Measurements from ENCODE around the gene MT1E. TPM values are rescaled to one million over a fixed set of nuclear protein-coding genes. Genes with fewer than 3 reads are reported as not detected.
"Not testable (repeated sequence)": the region's sequence is repeated elsewhere in the genome, so short reads cannot be mapped to it uniquely, and the experiment has no call there.

MT1E gene
- total RNA-seq, 1 experiment from 2014 or later: 383 TPM

- Histone ChIP-seq H4K20me1 (ENCODE audit: insufficient read depth) (no peaks in the 10 kb centered on the region), H3K9ac (ENCODE audit: low read length) (no peak overlapping the region), H3K9me2 (ENCODE audit: insufficient read depth) (no peaks in the 10 kb centered on the region), H3K27me3 (ENCODE audit: insufficient read depth, low read length) (no peaks in the 10 kb centered on the region), H3K4me2 (ENCODE audit: low read length) (no peak overlapping the region), H2AFZ (ENCODE audit: low read depth, low read length, poor library complexity, severe bottlenecking) (no peak overlapping the region), H3K36me3 (ENCODE audit: control insufficient read depth in 1 of 2, insufficient read depth in 2 of 2, low read length in 2 of 2) (no peaks in the 10 kb centered on the region), H3K9me3 (ENCODE audit: control insufficient read depth in 1 of 2, insufficient read depth in 1 of 2, low read depth in 1 of 2, low read length in 2 of 2) (no peaks in the 10 kb centered on the region), H3K4me1 (ENCODE audit: control insufficient read depth in 1 of 2, insufficient read depth in 2 of 2, low read length in 2 of 2) (peaks cover 0 to 9% of the 10 kb centered on the region in 2 experiments; a peak in 2 of 4 replicates), H3K27ac (ENCODE audit: low read depth, low read length) (no peak overlapping the region), H3K79me2 (ENCODE audit: insufficient read depth, low read length) (no peaks in the 10 kb centered on the region), H3K4me3 (replicated peaks in 1 of 2; ENCODE audit: low read depth in 1 of 2, low read length in 2 of 2) (no peak overlapping the region)
- BruUV-seq (replicated peaks): no TSS peak
- intact Hi-C loops (cut with micrococcal nuclease): no loop called here
- ChIA-PET POLR2A (no interaction called here), CTCF (no interaction called here), RAD21 (ENCODE audit: low non-redundant PET in 1 of 2, low total read pairs in 2 of 2, uncharacterized antibody in 2 of 2, unreplicated experiment in 2 of 2) (no interaction called here)
- TF ChIP-seq CBX3 (IDR thresholded peaks at IDR 0.05; ENCODE audit: low read depth) (no peak), SRF (IDR thresholded peaks at IDR 0.05; ENCODE audit: low read depth) (no peak), JUND (IDR thresholded peaks at IDR 0.05) (no peak), CTCF (IDR thresholded peaks at IDR 0.05 in 2 of 3, conservative IDR thresholded peaks at IDR 0.05 in 1 of 3; ENCODE audit: borderline replicate concordance in 1 of 3, insufficient read depth in 1 of 3, low read depth in 2 of 3, low read length in 2 of 3) (no peak), REST (IDR thresholded peaks at IDR 0.05; ENCODE audit: low read depth) (no peak), EZH2 (IDR thresholded peaks at IDR 0.05) (no peak), POLR2A (IDR thresholded peaks at IDR 0.05; ENCODE audit: borderline replicate concordance, extremely low read depth, insufficient read depth, insufficient read length) (no peak), ZFX (IDR thresholded peaks at IDR 0.05) (no peak), RAD21 (IDR thresholded peaks at IDR 0.05; ENCODE audit: low read depth) (no peak), FOSL1 (IDR thresholded peaks at IDR 0.05; ENCODE audit: low read depth) (no peak), TCF7L2 (IDR thresholded peaks at IDR 0.05; ENCODE audit: borderline replicate concordance, extremely low read depth, insufficient read depth, insufficient read length) (no peak), ZBTB33 (IDR thresholded peaks at IDR 0.05; ENCODE audit: extremely low read depth, insufficient replicate concordance, low read length) (no peak)
- ATAC-seq (no peak), DNase-seq (ENCODE audit: low read depth, low spot score) (no peak)
Measured at GRCh38 chr16:56580391-56581048, 45.1 kb upstream of the MT1E start.

GRCh38 chr16:56582911-56583310 lies 42.7 kb upstream of the MT1E start:
- H3K79me2 ChIP-seq (ENCODE audit: insufficient read depth, low read length); BruUV-seq (replicated peaks); H4K20me1 ChIP-seq (ENCODE audit: insufficient read depth); H3K4me1 ChIP-seq (ENCODE audit: control insufficient read depth in 1 of 2, insufficient read depth in 2 of 2, low read length in 2 of 2); H3K27me3 ChIP-seq (ENCODE audit: insufficient read depth, low read length); POLR2A ChIA-PET; H3K4me2 ChIP-seq (ENCODE audit: low read length); DNase-seq (ENCODE audit: low read depth, low spot score); H3K9me2 ChIP-seq (ENCODE audit: insufficient read depth); ATAC-seq; H3K36me3 ChIP-seq (ENCODE audit: control insufficient read depth in 1 of 2, insufficient read depth in 2 of 2, low read length in 2 of 2); H3K4me3 ChIP-seq (replicated peaks in 1 of 2; ENCODE audit: low read depth in 1 of 2, low read length in 2 of 2); RAD21 ChIA-PET (ENCODE audit: low non-redundant PET in 1 of 2, low total read pairs in 2 of 2, uncharacterized antibody in 2 of 2, unreplicated experiment in 2 of 2); intact Hi-C loops (cut with micrococcal nuclease); CTCF ChIA-PET; H3K9me3 ChIP-seq (ENCODE audit: control insufficient read depth in 1 of 2, insufficient read depth in 1 of 2, low read depth in 1 of 2, low read length in 2 of 2); H2AFZ ChIP-seq (ENCODE audit: low read depth, low read length, poor library complexity, severe bottlenecking); H3K9ac ChIP-seq (ENCODE audit: low read length); H3K27ac ChIP-seq (ENCODE audit: low read depth, low read length): not testable (repeated sequence)
